SW 1271 (cell line): ENCODE data around the gene CNN3.

ENCODE experiments used
- DNase-seq, 2 experiments: peaks; one replicate each; lab custom pipeline; 2025; lab: John Stamatoyannopoulos, UW

Gene CNN3

DNA sequence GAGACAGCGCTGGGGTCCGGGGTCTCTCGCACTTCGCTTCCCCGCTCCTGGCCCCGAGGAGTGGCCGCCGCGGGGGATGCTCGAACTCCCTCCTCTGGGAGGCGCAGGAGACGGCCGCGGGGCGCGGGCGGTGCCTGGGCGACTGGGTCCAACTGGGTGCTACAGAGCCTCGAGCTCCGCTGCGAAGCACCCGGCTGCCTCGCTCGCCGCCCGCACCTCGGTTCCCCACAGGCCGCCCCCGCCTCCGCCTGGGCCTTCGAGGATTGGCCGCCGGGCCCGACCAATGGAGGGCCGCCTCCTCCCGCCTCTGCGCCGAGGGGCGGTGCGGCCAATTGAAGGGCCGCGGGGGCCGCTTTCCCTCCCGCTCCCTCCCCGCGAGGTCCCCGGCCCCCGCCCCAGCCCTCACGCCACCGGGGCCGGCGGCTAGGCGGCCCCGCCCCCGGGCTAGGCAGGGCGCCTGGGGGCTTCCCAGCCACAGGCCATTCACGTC, at the start of gene CNN3:
TSS of gene CNN3 (minus strand) at position 196 of the 490 bp plus-strand sequence. CDS start 216 bp downstream, outside the sequence.
- peak; percentile 35 to 63 for DNase-seq

DNA sequence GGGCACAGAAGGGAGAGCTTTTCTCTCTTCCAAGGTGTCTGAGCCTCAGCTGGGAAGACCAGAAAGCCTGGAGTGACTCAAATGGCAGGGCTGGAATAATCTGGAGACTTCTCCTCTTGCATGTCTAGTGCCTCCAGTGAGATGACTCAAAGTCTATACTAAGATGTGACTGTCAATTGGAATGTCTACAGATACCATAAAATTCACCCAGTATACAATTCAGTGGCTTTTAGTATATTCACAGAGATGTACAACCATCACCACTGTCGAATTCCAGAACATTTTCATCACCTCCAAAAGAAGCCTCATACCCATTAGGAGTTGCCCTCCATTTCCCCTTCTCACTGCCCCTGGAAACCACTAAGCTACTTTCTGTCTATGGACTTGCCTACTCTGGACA, 47.9 kb upstream of the CNN3 start:
- peak in 1 of 2 experiments; percentile 7 for DNase-seq

DNA sequence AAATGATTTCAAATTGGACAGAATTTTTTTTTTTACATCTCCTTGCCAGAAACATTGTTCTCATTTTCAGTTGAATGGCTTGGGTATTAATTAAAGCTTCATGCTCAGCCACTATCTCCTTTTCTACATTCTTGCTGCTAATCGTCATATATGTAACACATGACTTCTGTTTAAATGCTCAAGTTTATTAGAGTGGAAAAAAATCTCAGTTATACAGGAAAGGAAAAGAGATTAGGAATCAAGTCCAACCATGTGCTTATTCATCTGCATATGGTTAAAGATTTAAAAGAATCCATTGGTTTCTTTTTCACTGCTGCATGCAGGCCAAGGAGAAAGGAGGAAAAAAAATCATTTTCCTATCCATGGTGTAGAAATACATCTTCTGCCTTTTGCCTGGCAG, 47.3 kb upstream of the CNN3 start:
- no peak for DNase-seq

DNA sequence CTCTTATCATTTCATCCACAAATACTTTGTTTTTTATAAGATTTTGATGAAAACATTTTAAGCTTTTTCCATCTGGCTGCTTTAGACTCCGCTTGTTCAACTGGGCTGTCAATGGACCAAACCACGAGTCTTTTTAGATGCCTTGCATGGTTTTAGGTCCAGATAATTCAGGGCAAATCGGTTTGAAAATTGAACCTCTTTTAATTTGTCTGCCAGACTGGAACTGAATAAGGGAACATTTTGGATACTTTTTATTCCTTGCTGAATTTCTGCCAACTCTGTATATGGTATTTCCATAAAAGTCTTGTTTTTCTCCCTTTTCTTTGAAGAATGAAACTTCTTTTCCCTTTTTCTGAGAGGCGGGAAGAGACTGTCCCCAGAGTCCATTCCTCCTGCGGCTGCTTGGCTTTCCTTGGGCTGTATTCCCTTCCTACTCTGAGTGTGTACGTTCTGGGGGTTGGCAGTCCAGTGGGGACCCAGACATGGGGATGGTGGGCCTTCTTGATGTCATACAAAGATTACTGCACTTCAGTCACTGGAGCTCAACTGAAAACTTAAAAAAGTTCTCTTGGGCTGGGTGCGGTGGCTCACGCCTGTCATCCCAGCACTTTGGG, 46.5 kb upstream of the CNN3 start:
- DNase-seq = no peak

DNA sequence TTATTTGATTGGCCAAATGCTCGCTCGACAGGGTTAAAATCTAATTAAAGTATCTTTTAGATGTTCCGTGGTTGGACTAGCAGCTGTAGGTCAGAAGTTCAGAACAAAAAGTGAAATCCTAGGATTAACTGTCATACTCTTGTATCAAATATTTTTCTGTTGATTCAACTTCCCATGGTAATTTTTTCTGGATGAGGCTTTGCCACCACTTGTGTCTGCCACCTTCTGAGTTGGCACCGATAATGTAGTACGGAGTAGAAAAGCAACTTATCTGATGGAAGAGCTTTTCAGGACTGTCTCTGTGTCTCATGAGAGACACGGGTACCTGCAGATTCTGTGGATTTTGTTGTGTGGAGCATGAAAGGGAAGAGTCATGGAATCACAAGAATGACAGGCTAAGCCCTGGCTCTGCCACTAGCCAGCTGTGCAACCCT, 44.6 kb upstream of the CNN3 start:
- peak; percentile 33 to 85 for DNase-seq

DNA sequence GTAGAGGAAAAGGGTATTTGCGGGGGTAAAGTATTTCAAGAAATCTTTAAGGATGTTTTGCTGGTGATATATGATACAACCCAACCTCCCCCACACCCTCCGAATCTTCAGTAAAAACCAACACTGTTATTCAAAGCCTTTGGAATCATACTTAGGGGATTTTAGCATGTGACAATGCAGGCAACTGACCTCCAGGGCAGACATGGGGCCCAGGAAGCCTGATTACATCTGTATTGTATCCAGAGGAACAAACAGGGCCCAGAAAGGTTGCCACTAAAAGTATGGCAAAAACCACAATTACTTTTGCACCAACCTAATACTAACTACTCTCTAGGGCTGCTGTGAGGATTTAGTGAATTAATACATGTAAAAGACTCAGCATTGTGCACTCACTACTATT, 43.9 kb upstream of the CNN3 start:
- peak in 1 of 2 experiments; percentile 15 for DNase-seq

DNA sequence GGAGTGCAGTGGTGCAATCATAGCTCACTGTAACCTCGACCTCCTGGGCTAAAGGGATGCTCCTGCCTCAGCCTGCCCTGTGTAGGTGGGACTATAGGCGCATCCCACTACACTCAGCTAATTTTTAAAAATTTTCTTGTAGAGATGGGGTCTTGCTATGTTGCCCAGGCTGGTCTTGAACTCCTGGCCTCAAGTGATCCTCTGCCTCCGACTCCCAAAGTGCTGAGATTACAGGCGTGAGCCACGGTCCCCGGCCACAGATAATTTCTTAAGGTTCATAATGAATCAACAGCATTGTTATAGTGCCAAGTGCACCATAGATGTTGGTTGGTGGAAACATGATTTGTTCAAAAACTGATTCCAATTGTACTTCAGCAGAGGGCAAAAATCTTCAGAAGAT, 42.2 kb upstream of the CNN3 start:
- no peak for DNase-seq

DNA sequence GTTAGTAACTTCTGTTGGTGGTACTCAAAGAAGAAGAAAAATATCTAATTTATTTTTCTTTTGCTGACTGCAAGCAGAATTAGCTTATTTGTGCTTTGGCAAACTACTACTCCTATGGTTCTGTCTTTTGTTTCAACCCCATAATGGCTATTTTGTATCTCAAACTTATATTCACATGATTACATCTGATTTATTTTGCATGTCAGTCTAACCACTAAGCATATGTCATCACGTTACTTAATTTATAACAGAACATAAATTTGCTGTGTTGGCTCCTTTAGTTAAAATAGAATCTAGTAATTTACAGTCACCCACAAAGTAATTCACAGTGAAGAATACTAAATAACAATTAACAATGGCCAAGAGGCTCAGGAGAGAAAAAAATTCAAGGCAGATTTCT, 39.1 kb upstream of the CNN3 start:
- no peak for DNase-seq

DNA sequence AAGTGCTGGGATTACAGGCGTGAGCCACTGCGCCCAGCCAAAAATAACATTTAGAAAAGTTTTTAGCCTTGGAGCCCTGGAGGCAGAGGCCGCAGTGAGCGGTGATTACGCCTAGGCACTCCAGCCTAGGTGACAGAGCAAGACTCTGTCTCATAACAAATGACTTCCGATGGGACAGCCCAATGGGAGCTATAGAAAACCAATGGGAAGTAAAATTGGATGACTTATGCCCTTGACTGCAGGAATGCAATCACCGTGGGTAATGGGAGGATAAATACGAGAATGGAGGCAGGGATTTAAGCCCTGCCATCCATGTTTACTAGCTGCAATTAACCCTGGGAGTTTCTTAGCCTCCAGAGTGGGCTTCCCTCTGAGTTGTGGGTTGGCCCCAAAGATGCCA, 37.0 kb upstream of the CNN3 start:
- DNase-seq = no peak

DNA sequence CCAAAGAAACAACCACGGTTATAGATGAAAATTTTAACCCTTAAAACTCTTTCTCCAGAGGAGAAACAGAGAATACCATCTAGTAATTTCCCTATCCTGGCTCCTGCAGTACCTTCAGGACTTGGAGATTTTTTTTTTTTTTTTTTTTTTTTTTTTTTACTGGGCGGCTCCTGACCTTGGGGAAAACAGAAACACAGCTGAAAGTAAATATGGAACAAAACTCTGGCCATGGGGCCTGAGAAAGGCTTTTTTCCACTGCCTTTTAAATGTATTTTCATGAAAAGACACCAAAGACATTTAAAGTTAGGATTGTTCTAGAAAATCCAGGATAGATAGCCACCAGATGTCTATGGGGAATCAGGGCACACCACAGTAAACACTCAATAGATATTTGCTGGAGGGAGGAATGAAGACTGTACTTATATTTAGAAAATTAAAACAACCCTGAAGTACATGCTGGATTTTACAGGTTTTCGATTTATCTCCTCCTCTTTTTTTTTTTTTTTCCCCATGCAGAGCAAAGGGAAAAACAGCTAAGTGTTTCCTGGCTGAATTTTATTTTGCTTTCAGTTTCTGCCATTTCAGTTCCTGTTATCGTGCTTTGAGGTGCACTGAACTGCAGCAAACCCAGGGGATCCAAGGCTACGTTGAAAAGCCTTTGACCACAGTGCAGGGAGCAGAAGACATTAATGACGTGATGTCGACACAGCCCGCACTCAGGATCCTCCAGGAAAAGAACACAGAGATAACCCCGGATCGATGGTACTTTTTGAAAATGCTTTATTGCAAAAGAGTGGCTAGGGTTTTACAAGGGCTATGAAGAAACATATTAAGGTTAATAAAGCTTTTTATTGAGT, 35.7 kb upstream of the CNN3 start:
- DNase-seq = no peak

DNA sequence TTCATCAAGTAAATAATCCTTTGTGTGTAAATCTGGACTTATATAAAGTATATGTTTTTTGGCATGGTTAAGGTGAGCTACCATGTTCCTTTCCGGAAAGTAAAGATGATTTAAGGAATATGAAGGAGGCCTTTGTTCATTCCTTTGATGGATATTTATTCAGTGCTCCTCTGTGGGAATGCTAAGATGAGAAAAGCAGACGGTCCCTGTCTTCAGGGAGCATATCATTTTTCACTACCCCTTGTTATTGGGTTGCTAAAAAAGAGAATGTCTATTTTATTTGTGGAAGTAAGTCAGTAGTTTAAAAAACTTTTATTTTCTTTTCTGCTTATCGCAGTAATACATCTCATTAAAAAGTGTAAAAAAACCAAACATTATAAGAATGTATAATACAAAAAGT, 35.1 kb upstream of the CNN3 start:
- no peak for DNase-seq

DNA sequence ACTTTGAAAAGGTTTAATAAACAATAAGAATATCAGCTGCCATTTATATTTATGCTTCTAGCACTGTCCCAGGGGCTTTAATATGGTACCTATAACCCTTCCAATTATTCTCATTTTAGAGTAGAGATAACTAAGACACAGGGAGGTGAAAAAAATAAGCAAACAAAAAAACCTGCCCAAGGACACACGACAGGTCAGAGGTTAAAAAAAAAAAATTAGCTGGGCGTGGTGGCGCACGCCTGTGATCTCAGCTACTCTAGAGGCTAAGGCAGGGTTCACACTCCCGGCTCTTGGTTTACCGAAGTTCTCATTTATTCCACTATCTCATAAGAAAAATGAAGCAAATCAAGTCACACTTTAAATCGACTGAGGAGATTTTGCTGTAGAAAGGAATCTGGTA, 34.7 kb upstream of the CNN3 start:
- no peak for DNase-seq

DNA sequence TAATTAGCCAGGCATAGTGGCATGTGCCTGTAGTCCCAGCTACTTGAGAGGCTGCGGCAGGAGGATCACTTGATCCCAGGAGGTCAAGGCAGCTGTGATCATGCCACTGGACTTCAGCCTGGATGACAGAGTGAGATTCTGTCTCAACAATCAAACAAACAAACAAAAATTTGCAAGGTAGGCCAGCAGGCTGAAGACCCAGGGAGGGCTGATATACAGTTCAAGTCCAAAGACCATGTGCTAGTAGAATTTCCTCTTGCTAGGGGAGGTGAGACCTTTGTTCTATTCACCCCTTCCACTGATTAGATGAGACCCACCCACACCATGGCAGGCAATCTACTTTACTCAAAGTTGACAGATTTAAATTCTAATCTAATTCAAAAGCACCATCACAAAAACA, 31.2 kb upstream of the CNN3 start:
- no peak for DNase-seq

DNA sequence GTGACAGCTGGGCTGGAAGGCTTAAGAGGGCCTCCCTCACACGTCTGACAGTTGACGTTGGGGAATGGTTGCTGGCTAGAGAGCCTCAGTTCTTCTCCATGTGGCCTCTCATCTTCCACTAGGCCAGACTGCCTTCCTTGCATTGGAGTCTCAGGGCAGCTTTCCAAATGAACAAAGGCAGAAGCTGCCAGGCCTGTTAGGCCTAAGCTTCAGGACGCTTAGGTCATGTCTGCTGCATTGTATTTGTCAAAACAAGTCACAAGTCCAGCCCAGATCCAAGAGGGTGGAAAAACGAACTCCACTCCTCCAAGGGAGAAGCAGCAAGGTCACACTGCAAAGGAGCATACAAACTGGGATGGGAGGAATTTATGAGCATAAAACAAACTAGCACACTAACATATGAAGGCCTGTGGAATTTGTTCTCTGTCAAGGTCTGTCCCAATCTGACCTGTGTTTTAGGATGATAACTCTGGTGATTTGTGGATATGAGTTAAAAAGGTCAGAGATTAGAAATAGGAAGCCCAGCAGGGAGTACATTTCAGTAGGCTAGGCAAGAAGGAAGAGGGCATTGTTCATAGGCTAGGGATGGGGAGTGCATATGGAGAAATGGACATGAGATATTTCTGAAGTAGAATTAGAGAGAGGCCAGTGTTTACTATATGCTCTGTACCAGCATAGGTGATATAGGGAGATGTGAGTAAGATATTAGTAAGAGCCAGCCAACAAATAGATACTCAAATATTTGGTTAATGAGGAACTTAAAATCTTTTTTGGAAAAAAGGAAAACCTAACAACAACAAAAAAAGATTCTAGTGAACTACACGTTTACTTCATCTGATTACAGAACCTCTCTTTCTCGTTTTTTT, 29.1 kb upstream of the CNN3 start:
- DNase-seq = no peak

DNA sequence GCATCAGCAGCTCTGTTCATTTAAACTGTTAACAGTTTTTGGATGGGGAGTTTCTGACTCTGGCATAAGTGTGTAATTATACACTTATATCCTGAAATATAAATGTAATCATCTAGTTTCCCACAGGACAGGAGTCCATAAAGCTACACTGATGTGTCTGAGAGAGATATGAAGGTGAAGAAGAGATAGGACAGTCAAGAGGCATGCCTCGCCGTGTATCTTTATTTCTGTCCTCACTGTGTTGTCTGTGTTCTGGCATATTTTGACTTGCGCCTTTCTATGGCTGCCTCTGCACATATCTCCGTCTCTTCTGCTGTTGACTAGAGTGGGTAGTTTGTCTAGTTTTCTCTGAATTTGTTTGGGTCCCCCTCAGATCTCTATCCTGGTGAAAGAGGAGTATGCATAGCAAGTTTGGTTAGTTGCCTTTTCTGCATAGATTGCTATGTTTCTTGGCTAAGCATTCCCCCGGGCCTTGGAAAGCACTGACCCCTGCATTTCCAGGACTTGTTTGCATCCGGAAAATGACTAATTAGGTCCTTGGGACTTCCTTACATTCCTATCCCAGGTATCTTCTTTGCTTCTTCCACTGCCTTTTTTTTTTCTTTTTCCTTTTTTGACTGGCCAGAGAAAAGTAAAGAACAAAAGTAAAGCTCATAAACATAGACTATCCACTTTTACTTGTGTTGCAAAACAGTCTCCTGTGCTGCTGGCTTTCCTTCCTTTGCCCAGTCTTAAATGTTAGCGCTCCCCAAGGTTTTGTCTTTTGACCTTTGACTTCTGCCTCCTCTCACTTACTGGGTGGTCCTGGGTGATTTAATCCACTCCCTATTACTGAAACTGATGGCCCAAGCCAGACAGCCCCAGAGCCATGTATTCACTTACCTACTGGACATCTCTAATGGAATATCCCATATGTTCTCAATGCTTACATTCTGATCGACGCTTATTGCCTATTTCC, 27.6 kb upstream of the CNN3 start:
- no peak for DNase-seq

DNA sequence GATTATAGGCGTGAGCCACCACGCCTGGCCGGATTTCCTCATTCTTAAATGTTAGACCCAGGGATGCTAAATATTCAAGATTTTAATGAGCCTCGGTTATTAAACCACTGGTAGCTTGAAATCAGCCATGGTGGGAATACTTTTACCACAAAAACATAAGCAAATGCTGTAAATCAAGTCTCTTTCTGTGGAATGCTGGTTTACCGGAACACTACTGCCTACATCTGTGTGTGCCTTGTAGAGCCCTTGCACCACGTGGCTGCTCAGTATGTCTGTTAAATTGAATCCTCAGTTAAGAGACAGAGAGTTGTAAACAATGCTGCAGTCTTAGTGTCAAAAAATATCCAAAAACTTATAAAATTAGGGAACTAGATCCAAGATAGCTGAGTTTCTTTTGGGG, 26.8 kb upstream of the CNN3 start:
- no peak for DNase-seq

DNA sequence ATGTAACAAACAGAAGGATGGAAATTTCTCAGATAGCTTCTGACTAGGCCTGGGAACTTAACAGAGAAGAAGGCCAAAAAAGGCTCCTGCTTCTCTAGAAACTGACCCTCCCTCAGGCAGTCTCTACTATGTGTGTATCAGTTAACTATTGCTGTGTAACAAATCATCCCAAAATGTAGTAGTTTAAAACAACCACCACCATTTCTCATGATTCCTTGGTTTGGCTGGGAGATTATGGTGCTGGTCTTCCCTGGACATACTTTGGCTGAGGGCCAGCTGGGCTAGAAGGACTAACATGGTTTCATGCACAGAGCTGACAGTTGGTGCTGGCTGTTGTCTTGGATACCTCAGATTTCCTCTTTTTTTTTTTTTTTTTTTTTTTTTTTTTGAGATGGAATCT, 26.2 kb upstream of the CNN3 start:
- no peak for DNase-seq

DNA sequence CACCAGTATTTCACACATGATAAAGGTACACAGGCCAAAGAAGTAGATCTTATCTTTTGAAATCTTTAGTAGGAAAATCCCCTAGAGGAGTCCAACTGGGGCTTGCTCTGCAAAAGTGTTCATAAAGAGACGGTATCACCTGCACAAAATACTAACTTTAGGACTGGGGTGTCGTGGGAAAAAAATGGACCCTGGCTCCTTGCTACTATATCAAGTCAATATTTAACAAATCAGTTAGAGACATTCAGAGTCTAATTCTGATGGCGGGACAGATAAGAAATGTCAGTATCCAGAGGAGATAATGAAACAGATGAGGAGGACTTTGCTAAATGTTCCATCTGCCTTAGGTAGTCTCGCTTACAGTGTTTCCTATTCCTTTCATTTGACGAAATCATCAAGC, 25.6 kb upstream of the CNN3 start:
- DNase-seq = no peak

DNA sequence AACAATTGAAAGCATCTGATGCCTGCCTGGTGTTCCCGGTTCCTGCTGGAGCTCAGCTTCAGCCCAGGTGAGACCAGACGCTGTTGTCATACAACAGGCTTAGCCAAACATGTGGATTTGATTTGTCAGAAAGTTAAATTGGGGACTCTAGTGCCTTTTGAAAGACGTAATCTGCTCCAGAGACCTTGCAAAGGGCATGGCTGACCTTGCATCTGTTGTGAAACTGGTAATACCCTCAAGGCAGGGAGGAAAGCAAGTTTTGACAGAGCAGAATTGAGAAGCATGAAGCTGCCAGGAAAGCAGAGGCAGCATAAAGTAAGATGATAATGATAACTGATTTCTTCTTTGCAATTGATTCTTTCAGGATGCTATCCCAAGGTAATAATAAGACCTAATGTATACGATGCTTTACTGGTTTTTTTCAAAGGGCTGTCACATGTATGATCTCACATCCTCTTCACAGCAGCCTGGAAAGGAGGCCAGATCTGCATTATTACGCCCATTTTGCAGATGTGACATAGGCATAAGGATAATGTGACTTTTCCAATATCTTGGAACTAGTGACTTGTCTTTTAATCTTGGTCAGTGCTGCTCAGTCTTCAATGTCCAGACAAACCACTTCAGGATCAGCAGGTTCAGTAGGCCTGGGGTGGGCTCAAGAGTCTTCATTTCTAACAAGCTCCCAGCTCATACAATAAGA, 24.7 kb upstream of the CNN3 start:
- no peak for DNase-seq

DNA sequence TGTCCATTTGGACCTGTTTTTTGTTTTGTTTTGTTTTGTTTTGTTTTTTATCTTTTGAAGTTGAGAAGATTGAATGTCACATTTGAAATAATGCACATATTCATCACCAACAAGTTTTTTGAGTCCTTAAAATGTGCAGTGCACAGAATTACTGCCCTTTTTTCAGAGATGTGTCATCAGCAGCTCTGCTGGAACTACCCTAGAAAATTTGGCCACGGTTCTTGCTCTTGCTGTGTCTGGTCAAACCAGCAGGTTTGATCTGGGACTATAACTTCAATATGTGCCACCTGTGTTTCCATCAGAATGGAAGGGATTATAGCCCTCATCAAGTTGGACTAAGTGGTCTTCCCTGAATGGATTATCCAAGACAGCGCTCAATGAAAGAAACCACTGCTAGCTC, 24.1 kb upstream of the CNN3 start:
- no peak for DNase-seq
